HPDE6-E6E7 (cell line): Measurements from ENCODE around the gene TRAF3IP3.

ENCODE experiments used
- DNase-seq: peaks from one replicate; pipeline ENCODE4 v3.0.0; 2011; ENCODE audit warnings: missing footprints; ENCODE audit errors: extremely low spot score

The TRAF3IP3 gene

GRCh38 chr1:209800984-209801834 is 45.4 kb downstream of the TRAF3IP3 start:
- DNase-seq = no peak

GRCh38 chr1:209802117-209802779 is 46.4 kb downstream of the TRAF3IP3 start:
- no peak for DNase-seq

GRCh38 chr1:209802780-209803152 is 46.9 kb downstream of the TRAF3IP3 start:
- DNase-seq = no peak

GRCh38 chr1:209803568-209803967 is 47.7 kb downstream of the TRAF3IP3 start:
- DNase-seq = no peak

GRCh38 chr1:209805341-209805781 is 49.5 kb downstream of the TRAF3IP3 start:
- no peak for DNase-seq

DNA sequence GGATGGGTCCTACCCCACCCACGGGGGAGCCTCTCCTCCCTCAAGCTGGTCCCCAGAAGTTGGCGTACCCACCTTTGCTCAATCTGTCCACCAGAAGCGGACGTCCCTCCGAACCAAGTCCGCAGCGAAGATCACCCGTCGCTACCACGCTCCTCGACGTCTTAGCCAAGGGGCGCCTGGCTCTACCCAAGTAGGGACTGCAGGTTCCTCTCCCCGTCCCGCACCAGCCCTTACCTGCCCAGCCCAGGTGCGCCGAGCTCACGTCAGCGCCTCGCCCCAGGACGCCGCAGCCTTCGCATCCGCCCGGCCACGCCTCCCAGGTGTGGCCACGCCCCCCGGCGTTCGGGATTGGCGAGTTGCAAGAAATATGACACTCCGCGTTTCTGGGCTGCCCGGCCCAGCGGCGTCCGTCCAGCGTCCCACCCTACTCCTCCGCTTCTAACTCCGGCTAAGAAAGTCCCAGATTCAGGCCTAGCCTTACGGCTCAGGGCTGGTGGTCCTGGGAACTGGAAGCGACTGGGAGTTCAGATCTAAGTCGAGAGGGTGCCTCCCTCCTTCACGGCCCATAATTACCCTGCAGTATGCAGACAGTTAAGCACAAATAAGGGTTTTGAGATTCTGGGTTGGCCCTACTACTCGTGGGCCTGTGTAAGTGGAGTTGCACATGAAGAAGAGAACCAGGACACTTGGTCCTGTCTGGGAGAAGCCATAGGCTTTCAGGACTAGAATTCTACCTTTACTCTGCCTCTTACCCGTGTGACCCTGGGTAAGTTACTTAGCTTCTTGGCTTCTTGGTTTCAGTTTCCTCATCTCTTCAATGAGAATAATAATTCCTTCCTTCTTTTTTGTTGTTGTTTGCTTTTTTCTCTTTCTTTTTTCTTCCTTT is 50.3 kb downstream of the TRAF3IP3 start, which contains the start of gene IRF6:
TSS of gene IRF6 (minus strand) at position 268 of the 886 bp plus-strand sequence. CDS start 4,729 bp downstream, outside the sequence.
- peak; percentile 66 for DNase-seq

GRCh38 chr1:209807509-209807908 is 51.7 kb downstream of the TRAF3IP3 start:
- no peak for DNase-seq

DNA sequence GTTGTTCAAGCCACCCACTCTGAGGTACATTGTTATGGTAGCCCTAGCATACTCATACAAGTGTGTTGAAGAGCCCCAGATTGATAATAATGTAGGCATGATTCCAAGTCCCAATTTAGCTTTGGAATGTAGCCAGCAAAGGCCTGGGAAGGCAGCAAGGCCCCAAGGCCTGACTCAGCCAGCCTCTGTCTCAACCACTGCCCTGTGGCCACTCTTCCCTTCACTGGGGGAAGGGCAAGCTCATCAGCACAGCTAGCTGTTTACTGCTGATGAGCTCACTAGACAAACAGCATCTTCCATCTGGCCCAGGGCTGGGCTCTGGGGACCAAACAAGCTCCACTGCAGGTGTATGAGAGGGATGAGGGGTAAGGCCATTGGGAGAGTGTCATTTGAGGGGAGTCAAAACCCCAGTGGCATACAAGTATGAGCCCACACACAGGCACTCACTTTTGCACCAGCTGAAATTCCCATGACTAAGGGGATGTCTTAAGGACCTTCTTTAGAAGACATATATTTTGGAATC is 52.3 kb downstream of the TRAF3IP3 start:
- peak; percentile 90 for DNase-seq

GRCh38 chr1:209809611-209810010 is 53.8 kb downstream of the TRAF3IP3 start:
- DNase-seq = peak; percentile 82

- no peak for DNase-seq
Measured at GRCh38 chr1:209810783-209811182, 54.9 kb downstream of the TRAF3IP3 start.

DNA sequence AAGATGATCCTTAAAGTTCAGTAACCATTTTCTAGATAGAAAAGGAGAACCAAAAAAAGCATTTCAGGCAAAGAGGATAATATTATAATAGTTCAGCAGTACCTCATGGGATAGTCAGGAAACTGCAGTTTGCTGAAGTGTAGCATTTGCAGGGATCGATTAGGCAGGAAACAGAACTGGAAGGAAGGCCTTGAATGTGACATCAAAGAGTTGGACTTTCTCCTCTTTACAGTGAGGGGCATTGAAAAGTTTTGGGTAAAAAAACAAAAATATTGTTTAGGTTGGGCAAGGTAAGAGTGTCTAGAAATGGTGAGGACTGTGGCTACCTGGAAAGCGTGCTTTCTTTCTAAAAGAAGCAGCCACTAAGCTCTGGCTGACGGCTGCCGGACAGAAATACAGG is 58.0 kb downstream of the TRAF3IP3 start:
- DNase-seq = no peak

GRCh38 chr1:209815490-209815889 is 59.6 kb downstream of the TRAF3IP3 start:
- no peak for DNase-seq

DNA sequence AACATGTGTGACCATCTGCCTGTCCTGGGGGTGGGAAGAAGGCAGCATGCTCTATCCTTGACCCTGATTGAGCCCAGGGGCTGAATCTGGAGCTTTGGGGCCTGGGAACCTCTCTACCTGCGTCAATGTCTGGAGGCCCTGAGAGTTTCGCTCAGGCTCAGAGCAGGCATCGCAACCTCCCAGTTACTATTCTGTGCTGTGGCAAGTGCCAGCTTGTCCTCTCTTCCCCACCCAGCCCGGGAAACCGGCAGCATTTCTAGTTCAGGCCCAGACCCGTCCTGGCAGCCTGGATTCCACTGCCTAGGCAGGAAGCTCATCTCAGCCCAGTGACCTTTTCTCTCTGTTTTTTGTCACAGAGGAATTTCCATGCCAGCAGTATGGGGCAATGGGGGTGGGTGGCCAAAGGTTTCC is 60.1 kb downstream of the TRAF3IP3 start:
- peak; percentile 86 for DNase-seq

GRCh38 chr1:209816923-209817322 is 61.1 kb downstream of the TRAF3IP3 start:
- no peak for DNase-seq

- no peak for DNase-seq
Measured at GRCh38 chr1:209817691-209818090, 61.8 kb downstream of the TRAF3IP3 start.

GRCh38 chr1:209819058-209819457 is 63.2 kb downstream of the TRAF3IP3 start:
- no peak for DNase-seq

- no peak for DNase-seq
Measured at GRCh38 chr1:209820986-209821385, 65.1 kb downstream of the TRAF3IP3 start.

GRCh38 chr1:209822706-209823105 is 66.9 kb downstream of the TRAF3IP3 start:
- DNase-seq = no peak

DNA sequence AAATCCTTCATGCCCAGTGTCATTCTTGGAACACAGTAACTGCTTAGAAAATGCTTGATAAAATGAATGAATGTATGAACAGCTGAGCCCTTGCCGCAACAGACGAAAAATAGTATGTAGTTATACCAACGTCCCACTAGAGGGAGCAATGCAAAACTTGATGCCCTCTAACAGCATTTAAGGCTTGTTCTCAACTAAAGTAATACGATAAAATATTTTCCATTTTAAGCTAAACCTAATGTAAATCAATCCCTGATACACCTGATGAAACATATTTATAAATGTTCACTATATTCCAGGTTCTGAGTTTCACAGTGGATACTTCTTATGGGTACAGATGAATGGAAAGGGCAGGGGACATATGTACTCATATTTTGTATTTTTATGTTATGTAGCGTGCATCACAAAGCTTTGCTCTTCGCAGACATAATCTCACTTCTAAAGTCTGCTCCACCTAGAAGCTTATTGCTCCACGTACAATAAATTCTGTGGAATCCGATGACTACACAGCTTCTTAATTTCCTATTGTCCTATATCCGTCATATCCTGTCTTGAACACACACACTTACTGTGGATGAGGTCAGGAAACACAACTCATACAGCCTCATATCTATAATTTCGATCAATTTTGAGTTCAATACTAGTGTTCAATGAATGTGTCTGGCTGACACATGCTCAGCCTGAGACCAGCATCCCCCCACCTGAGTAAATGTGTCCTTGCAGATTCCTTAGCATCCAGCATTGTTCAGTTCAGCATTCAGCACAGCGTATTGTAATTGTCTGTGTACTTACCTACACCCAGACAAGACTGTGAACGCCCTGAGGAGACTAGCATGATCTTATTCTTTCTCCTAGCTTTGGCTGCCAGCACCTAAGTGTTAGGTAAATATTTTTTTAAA is 67.5 kb downstream of the TRAF3IP3 start:
- no peak for DNase-seq

DNA sequence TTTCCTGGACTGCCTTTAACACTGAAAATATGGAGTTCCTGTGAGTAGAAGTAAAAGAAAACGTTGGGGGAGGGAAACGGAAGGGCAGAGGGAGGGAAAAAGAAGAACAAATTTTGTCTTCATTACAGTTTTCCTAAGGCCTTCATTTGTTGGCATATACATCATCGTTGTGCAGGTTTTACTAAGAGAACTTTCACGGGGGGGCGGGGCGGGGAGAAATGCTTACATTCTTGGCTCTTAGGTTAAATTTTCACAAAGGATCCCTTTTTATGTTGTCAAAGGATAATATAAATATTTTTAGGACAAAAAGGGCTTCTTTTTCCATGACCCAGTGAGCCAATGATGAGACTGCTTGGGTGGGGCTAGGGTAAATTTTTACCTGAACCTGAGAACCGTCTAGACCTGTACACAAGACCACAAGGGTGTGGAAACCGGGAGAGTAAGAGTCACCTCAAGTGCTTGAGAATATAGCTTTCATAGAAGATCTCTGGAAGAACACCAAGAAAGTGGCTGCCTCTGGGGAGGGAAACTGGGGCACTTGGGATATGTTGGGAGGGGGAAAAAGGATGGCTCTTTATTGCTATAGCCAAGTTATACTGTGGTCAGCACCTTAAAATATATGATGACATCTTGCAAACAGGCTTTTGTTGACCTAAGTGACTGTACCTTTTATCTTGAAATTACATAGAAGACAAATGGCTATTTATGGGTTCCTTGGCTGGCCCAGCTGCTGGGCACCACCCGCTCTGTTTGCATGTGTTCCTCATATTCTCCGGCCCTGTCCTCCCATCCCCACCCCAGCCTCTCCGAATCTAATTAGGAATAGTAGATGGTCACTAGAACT is 70.0 kb downstream of the TRAF3IP3 start:
- DNase-seq = peak; percentile 67
